ENCODE results near the gene PTEN.

- no peak for TF ChIP-seq EP300 (IDR thresholded peaks at IDR 0.05)
- TF ChIP-seq POLR2AphosphoS5 (IDR thresholded peaks at IDR 0.05), result no peak
- TF ChIP-seq POLR2A (IDR thresholded peaks at IDR 0.05), result no peak
These were observed 3.1 kb upstream of the PTEN start for GRCh38 chr10:87860156-87860795.

Measured in sigmoid colon (tissue), 4 donors.